Measurements from ENCODE around the gene FOS. TPM values are rescaled to one million over a fixed set of nuclear protein-coding genes. Genes with fewer than 3 reads are reported as not detected.

The FOS gene
- total and polyA plus RNA-seq, 2 of the 8 experiments (the other 6 are each of a cell fraction or from before 2014, with no cell fraction given): 50.2 to 51.8 TPM

DNA sequence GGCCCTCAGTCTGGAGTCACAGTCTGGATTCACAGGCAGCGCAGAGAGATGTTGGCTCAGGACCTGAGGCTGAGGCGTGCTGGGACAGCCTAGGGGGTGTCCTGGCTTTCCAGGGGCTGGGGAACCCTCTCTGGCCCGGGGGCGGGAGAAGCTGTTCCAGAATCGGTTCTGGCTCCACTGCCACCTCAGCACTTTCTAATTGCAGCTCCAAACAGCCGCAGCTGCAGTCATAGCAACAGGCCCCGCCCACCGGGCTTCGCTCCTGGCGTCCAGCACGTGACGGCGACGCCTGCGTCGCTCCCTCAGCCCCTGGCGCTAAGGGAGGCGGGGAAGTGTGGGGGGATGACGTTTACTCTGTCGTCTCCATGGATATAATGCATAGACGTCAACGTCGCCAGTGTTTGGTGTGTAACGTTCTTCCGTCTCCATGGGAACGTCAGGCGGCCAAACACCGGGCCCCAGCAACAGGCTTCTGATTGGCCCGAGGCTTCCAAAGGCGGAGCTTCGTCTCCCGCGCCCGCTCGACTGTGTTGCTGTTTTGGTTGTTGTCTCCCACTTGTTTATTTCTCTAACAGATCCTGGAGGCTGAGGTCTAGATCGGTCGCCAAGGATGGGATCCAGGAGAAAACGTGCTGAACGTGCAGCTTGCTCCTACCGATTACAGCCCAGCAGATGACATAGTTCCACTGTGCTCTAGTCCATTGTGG is 19.7 kb upstream of the FOS start:
- Histone ChIP-seq H3K4ac (replicated peaks; ENCODE audit: insufficient read length, low read depth, low read length) (peak overlapping the region; percentile 80), H2AFZ (ENCODE audit: low read length) (peak overlapping the region; percentile 98), H3K18ac (ENCODE audit: extremely low read depth, low read length) (peak overlapping the region; percentile 76; the same call in 1 of the 2 replicates), H4K91ac (replicated peaks; ENCODE audit: insufficient read length, low read length) (peak overlapping the region; percentile 32), H3K27ac (ENCODE audit: low read depth, low read length) (peak overlapping the region; percentile 98), H3K23ac (ENCODE audit: insufficient read length) (no peak overlapping the region), H3K4me1 (replicated peaks in 1 of 4; ENCODE audit: control insufficient read depth in 3 of 4, insufficient read depth in 4 of 4, low read length in 3 of 4) (peaks cover 0 to 11% (median 4%) of the 10 kb centered on the region in 4 experiments; a peak in 5 of 7 replicates), H2BK120ac (replicated peaks; ENCODE audit: low read depth, low read length) (no peak overlapping the region), H4K20me1 (replicated peaks in 1 of 2; ENCODE audit: control insufficient read depth in 1 of 2, insufficient read depth in 2 of 2, low read length in 2 of 2) (no peaks in the 10 kb centered on the region), H3K27me3 (replicated peaks in 1 of 4; ENCODE audit: control insufficient read depth in 3 of 4, extremely low read depth in 1 of 4, insufficient read depth in 3 of 4, low read length in 3 of 4) (no peaks in the 10 kb centered on the region), H3K9me3 (ENCODE audit: insufficient read depth in 2 of 2, low read depth in 1 of 2, low read length in 1 of 2) (no peaks in the 10 kb centered on the region), H2BK20ac (ENCODE audit: low read length) (peak overlapping the region; percentile 77; the same call in 1 of the 2 replicates), H2BK12ac (ENCODE audit: low read depth, low read length) (peak overlapping the region; percentile 100), H3K23me2 (ENCODE audit: low read depth, low read length) (peaks cover 5% of the 10 kb centered on the region; the same call in 1 of the 2 replicates), H2BK15ac (ENCODE audit: low read length) (peak overlapping the region; percentile 99; the same call in 1 of the 2 replicates), H3K4me3 (ENCODE audit: extremely low read depth in 1 of 4, insufficient read depth in 2 of 4, low read depth in 3 of 4, low read length in 4 of 4) (peak overlapping the region; percentile 55 to 74 (median 66)), H3K79me2 (ENCODE audit: control insufficient read depth in 1 of 2, insufficient read depth in 2 of 2, low read length in 2 of 2) (no peaks in the 10 kb centered on the region), H3K4me2 (ENCODE audit: insufficient read depth in 1 of 2, low read depth in 2 of 2, low read length in 2 of 2) (peak overlapping the region; percentile 90 to 97), H3K9ac (replicated peaks in 1 of 4; ENCODE audit: extremely low read depth in 1 of 4, low read depth in 3 of 4, low read length in 3 of 4) (peak overlapping the region; percentile 80 to 97 (median 94)), H2AK5ac (ENCODE audit: low read depth, low read length) (peak overlapping the region; percentile 98; the same call in 1 of the 2 replicates), H4K5ac (ENCODE audit: insufficient read length, low read depth, low read length) (peak overlapping the region; percentile 92), H3K14ac (ENCODE audit: insufficient read length) (no peak overlapping the region), H2BK5ac (ENCODE audit: low read depth, low read length) (peak overlapping the region; percentile 99), H3K36me3 (ENCODE audit: control insufficient read depth in 2 of 4, insufficient read depth in 4 of 4, low read length in 3 of 4) (no peaks in the 10 kb centered on the region), H3K79me1 (ENCODE audit: low read depth, low read length) (no peaks in the 10 kb centered on the region), H4K8ac (ENCODE audit: extremely low read depth, insufficient read depth, low read length) (peak overlapping the region; percentile 98; the same call in 1 of the 2 replicates), H3K56ac (replicated peaks; ENCODE audit: insufficient read length, low read depth, low read length) (peak overlapping the region; percentile 77)
- POLR2A ChIA-PET (ENCODE audit: partially characterized antibody): interaction anchor here (0.6 to 5.2 kb wide), 35 partner anchors 9 to 347 kb away, joined by 3 to 54 read pairs (median 5); partner anchors contain the start of genes FOS and TMED10
- WGBS, 2 experiments (ENCODE audit: extremely low coverage in 1 of 2, insufficient coverage in 1 of 2, insufficient read length in 1 of 2, insufficient replicate concordance in 2 of 2, low coverage in 1 of 2, low lambda C conversion rate in 2 of 2, missing lambda C conversion rate in 1 of 2): 2% methylated on average over 38 of the region's 40 CpGs; no CpG with 5 or more reads in 1 of the 2 experiments
- peak; percentile 87 for FAIRE-seq
- peak; percentile 98 to 99 for DNase-seq (ENCODE audit: low read depth in 1 of 2, low spot score in 2 of 2)
- CTCF ChIA-PET (ENCODE audit: partially characterized antibody): interaction anchor here (0.6 to 2.3 kb wide), 11 partner anchors 9 to 1095 kb away, joined by 3 to 8 read pairs (median 4); no protein-coding TSS in a partner anchor
- TF ChIP-seq ZNF274 (IDR thresholded peaks at IDR 0.05; ENCODE audit: borderline replicate concordance, extremely low read depth, low read length) (no peak), SRF (IDR thresholded peaks at IDR 0.05; ENCODE audit: low read depth, low read length) (no peak), NANOG (IDR thresholded peaks at IDR 0.05; ENCODE audit: insufficient read depth, low read depth, low read length, poor library complexity, severe bottlenecking) (no peak), RNF2 (IDR thresholded peaks at IDR 0.05; ENCODE audit: borderline replicate concordance, low read depth, low read length, missing control alignments, poor library complexity, severe bottlenecking) (no peak), RXRA (IDR thresholded peaks at IDR 0.05; ENCODE audit: insufficient read depth, low read depth, low read length) (no peak), SP4 (IDR thresholded peaks at IDR 0.05; ENCODE audit: low read length) (no peak), BACH1 (IDR thresholded peaks at IDR 0.05; ENCODE audit: low read length) (no peak), CHD2 (IDR thresholded peaks at IDR 0.05; ENCODE audit: low read length) (peak; percentile 72), CEBPB (IDR thresholded peaks at IDR 0.05; ENCODE audit: low read depth, low read length) (no peak)
- TF ChIP-seq, protein P1, sequence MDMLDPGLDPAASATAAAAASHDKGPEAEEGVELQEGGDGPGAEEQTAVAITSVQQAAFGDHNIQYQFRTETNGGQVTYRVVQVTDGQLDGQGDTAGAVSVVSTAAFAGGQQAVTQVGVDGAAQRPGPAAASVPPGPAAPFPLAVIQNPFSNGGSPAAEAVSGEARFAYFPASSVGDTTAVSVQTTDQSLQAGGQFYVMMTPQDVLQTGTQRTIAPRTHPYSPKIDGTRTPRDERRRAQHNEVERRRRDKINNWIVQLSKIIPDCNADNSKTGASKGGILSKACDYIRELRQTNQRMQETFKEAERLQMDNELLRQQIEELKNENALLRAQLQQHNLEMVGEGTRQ (IDR thresholded peaks at IDR 0.05; ENCODE audit: low read length): peak; percentile 97
